Measurements from ENCODE around the gene SMNDC1.
"Not testable (repeated sequence)": the region's sequence is repeated elsewhere in the genome, so short reads cannot be mapped to it uniquely, and the experiment has no call there.

DNA sequence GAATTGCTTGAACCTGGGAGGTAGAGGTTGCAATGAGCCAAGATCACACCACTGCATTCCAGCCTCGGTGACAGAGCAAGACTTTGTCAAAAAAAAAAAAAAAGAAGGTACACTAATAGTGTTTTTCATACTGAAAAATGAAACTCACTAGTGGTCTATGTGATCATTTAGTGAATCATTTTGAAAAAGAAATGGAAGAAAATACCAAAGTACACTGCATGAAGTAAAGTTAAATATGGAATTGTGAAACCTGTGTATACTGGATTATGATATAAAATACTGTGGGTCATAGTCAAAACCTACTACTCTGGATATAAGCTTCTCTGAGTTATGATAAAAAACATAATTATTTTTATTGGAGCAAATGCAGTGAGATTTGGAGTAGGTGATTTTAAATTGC is 55.2 kb downstream of the SMNDC1 start:
- TF ChIP-seq, protein P1, sequence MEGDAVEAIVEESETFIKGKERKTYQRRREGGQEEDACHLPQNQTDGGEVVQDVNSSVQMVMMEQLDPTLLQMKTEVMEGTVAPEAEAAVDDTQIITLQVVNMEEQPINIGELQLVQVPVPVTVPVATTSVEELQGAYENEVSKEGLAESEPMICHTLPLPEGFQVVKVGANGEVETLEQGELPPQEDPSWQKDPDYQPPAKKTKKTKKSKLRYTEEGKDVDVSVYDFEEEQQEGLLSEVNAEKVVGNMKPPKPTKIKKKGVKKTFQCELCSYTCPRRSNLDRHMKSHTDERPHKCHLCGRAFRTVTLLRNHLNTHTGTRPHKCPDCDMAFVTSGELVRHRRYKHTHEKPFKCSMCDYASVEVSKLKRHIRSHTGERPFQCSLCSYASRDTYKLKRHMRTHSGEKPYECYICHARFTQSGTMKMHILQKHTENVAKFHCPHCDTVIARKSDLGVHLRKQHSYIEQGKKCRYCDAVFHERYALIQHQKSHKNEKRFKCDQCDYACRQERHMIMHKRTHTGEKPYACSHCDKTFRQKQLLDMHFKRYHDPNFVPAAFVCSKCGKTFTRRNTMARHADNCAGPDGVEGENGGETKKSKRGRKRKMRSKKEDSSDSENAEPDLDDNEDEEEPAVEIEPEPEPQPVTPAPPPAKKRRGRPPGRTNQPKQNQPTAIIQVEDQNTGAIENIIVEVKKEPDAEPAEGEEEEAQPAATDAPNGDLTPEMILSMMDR (IDR thresholded peaks at IDR 0.05): not testable (repeated sequence)
- TF ChIP-seq POLR2A, EP300 (IDR thresholded peaks at IDR 0.05): not testable (repeated sequence)
